Keratinocyte (primary cell): ENCODE measurements around the gene TSPAN11.

Experiments used
- EZH2 ChIP-seq: IDR thresholded peaks from one replicate; pipeline ENCODE4 v1.6.1; 2012; ENCODE audit warnings: inconsistent platforms, mild to moderate bottlenecking, low read length, moderate library complexity
- TF ChIP-seq, protein P1 (sequence below), 3 experiments: IDR thresholded peaks in 1 of 3; conservative IDR thresholded peaks in 1 of 3; optimal IDR thresholded peaks in 1 of 3; 2 replicates in 2 of 3; 3 replicates in 1 of 3; pipeline versions ENCODE3 to v1.5.1; 2011; ENCODE audit warnings: low read length in 3 of 3, mild to moderate bottlenecking in 3 of 3, moderate library complexity in 2 of 3, control low read depth in 1 of 3, inconsistent platforms in 1 of 3; ENCODE audit not compliant: insufficient read depth in 2 of 3; ENCODE audit errors: extremely low read depth in 1 of 3

DNA sequence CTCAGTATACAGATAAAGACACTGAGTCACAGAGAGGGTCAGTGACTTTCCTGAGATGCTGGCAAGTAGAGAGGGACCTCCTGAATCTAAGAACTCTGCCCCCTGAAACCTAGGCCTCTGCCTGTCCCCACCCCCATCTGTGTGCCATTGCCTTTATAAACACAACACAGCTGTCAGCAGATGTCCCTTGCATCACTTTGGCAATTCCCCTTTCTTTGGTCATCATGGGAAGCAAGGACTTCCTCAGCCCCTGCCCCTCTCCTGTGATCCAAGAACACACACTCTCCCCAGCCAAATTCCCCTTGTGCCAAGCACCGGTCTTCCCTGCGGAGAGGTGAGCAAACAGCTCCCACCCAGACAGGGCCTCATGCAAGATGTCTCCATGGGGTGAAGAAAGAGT lies 8.3 kb downstream of the TSPAN11 start:
- TF ChIP-seq, protein P1, sequence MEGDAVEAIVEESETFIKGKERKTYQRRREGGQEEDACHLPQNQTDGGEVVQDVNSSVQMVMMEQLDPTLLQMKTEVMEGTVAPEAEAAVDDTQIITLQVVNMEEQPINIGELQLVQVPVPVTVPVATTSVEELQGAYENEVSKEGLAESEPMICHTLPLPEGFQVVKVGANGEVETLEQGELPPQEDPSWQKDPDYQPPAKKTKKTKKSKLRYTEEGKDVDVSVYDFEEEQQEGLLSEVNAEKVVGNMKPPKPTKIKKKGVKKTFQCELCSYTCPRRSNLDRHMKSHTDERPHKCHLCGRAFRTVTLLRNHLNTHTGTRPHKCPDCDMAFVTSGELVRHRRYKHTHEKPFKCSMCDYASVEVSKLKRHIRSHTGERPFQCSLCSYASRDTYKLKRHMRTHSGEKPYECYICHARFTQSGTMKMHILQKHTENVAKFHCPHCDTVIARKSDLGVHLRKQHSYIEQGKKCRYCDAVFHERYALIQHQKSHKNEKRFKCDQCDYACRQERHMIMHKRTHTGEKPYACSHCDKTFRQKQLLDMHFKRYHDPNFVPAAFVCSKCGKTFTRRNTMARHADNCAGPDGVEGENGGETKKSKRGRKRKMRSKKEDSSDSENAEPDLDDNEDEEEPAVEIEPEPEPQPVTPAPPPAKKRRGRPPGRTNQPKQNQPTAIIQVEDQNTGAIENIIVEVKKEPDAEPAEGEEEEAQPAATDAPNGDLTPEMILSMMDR (optimal IDR thresholded peaks at IDR 0.05 in 1 of 3, IDR thresholded peaks at IDR 0.05 in 1 of 3, conservative IDR thresholded peaks at IDR 0.05 in 1 of 3; ENCODE audit: extremely low read depth in 1 of 3, insufficient read depth in 2 of 3, low read length in 3 of 3), result no peak
- TF ChIP-seq EZH2, result no peak
